OCI-LY7 (cell line): Measurements from ENCODE around the gene SEMA5A. TPM values are rescaled to one million over a fixed set of nuclear protein-coding genes. Genes with fewer than 3 reads are reported as not detected.

Source experiments
- BruUV-seq: library from RNA; stranded (reverse); fragments of 400-500 nt; replicated peaks from 2 replicates; lab custom pipeline; 2021; lab: Mats Ljungman, UMichigan
- CTCF ChIA-PET: fragments of 300-600 bp; sonication (Branson Sonifier 250); formaldehyde crosslinking; loops from one replicate; lab custom pipeline; 2022; ENCODE audit warnings: antibody characterized with exemption; ENCODE audit not compliant: unreplicated experiment; lab: Charles Lee
- POLR2A ChIA-PET: fragments of 300-600 bp; sonication (Branson Sonifier 250); formaldehyde crosslinking; loops from one replicate; lab custom pipeline; 2022; ENCODE audit warnings: antibody characterized with exemption; lab: Charles Lee
- DNase-seq: peaks from one replicate; pipeline ENCODE4 v3.0.0-alpha.2; 2015; ENCODE audit warnings: low spot score
- H2AFZ ChIP-seq: fragments of 200-600 bp; sonication (generic), shearing (Covaris generic); 2 replicates; pipeline ENCODE4 v1.6.1; 2014; ENCODE audit warnings: mild to moderate bottlenecking, antibody characterized with exemption, low read length, moderate library complexity
- H3K27ac ChIP-seq: fragments of 200-600 bp; sonication (generic); 2 replicates; pipeline ENCODE4 v1.5.1; 2014; ENCODE audit warnings: mixed run types, low read depth, mild to moderate bottlenecking, moderate library complexity, low read length, inconsistent platforms; ENCODE audit not compliant: poor library complexity, severe bottlenecking
- H3K36me3 ChIP-seq: fragments of 200-600 bp; sonication (generic); 2 replicates; pipeline ENCODE4 v1.6.1; 2014; ENCODE audit warnings: mild to moderate bottlenecking, antibody characterized with exemption, low read length, moderate library complexity, mixed read lengths; ENCODE audit not compliant: insufficient read depth
- H3K4me1 ChIP-seq: fragments of 200-600 bp; sonication (generic); 2 replicates; pipeline ENCODE4 v1.5.1; 2014; ENCODE audit warnings: mild to moderate bottlenecking, low read length; ENCODE audit not compliant: insufficient read depth, poor library complexity, severe bottlenecking
- H3K4me2 ChIP-seq: fragments of 200-600 bp; sonication (generic); 2 replicates; pipeline ENCODE4 v1.6.1; 2014; ENCODE audit warnings: mild to moderate bottlenecking, low read length
- H3K4me3 ChIP-seq: fragments of 200-600 bp; sonication (generic); 2 replicates; pipeline ENCODE4 v1.5.1; 2014; ENCODE audit warnings: mild to moderate bottlenecking, low read depth, low read length; ENCODE audit not compliant: poor library complexity, severe bottlenecking
- H3K79me2 ChIP-seq: fragments of 200-600 bp; sonication (generic); 2 replicates; pipeline ENCODE4 v1.6.1; 2016; ENCODE audit warnings: low read depth, mild to moderate bottlenecking, low read length, moderate library complexity, mixed read lengths; ENCODE audit not compliant: insufficient read depth
- H3K9me2 ChIP-seq: fragments of 200-600 bp; sonication (generic); 2 replicates; pipeline ENCODE4 v1.6.1; 2016; ENCODE audit warnings: mild to moderate bottlenecking, low read length, mixed read lengths; ENCODE audit not compliant: insufficient read depth
- H3K9me3 ChIP-seq: fragments of 200-600 bp; sonication (generic); 2 replicates; pipeline ENCODE4 v1.6.1; 2014; ENCODE audit warnings: mild to moderate bottlenecking, mixed run types, low read length, mixed read lengths
- H4K20me1 ChIP-seq: fragments of 200-600 bp; sonication (generic); 2 replicates; pipeline ENCODE4 v1.6.1; 2014; ENCODE audit warnings: mild to moderate bottlenecking, antibody characterized with exemption, low read length, moderate library complexity, mixed read lengths; ENCODE audit not compliant: insufficient read depth
- CTCF ChIP-seq: fragments of 200-600 bp; sonication (generic); conservative IDR thresholded peaks from 2 replicates; pipeline ENCODE4 v1.5.1; 2014; ENCODE audit warnings: mild to moderate bottlenecking, antibody characterized with exemption, low read length, moderate library complexity, mixed read lengths
- EZH2phosphoT487 ChIP-seq: fragments of 200-600 bp; sonication (generic); IDR thresholded peaks from 2 replicates; pipeline ENCODE4 v1.6.1; 2018; ENCODE audit warnings: low read depth, borderline replicate concordance, mild to moderate bottlenecking, mixed run types, antibody characterized with exemption, low read length, moderate library complexity, mixed read lengths
- intact Hi-C: fragments of 100-400 bp; cut with micrococcal nuclease; formaldehyde crosslinking; loops from one replicate; pipeline ENCODE4 v1.10.0; 2022; ENCODE audit not compliant: unreplicated experiment
- total RNA-seq, 2 experiments: library from RNA; depleted of rRNA in 1 of 2; stranded (reverse); fragments of >200 nt in 1 of 2; shearing (Covaris generic) in 1 of 2; gene quantifications; 2 replicates each; pipeline ENCODE4 v1.2.3, GENCODE V29; 2014 to 2022

The SEMA5A gene
- total RNA-seq, 2 experiments from 2014 or later: not detected

DNA sequence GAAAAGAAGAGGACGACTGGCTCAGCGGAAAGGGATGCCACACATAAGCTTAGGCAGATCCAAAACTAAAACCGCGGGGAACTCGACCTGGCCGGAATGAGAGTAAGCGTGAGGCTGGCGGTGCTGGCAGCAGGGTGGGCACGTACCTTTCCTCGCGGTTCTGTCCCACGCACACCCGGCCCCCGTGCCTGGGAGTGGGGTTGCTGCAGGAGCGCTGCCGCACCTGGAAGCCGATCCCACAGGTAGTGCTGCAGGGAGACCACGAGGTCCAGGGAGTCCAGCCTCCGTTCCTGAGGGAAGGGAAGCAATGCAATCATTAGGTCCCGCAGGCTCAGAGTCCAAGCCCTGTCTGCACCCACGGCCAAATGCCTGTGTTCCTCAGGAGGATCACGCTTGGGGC is 427.0 kb downstream of the SEMA5A start:
- no peak overlapping the region for H3K4me3 ChIP-seq
- intact Hi-C loops: no loop called here
- ChIA-PET POLR2A (no interaction called here), CTCF (no interaction called here)
- H3K9me2 ChIP-seq: no peaks in the 10 kb centered on the region
- TF ChIP-seq EZH2phosphoT487: no peak
- TF ChIP-seq CTCF: no peak
- no peaks in the 10 kb centered on the region for H3K4me1 ChIP-seq
- no peak for DNase-seq
- H4K20me1 ChIP-seq: no peaks in the 10 kb centered on the region
- BruUV-seq: no TSS peak
- no peak overlapping the region for H3K4me2 ChIP-seq
- no peaks in the 10 kb centered on the region for H3K79me2 ChIP-seq
- no peak overlapping the region for H3K27ac ChIP-seq
- H3K9me3 ChIP-seq: no peaks in the 10 kb centered on the region
- H3K36me3 ChIP-seq: no peaks in the 10 kb centered on the region
- no peak overlapping the region for H2AFZ ChIP-seq

GRCh38 chr5:9115093-9115492 is 430.8 kb downstream of the SEMA5A start:
- intact Hi-C loops: no loop called here
- no peaks in the 10 kb centered on the region for H3K9me2 ChIP-seq
- TF ChIP-seq EZH2phosphoT487 (no peak), CTCF (no peak)
- no peaks in the 10 kb centered on the region for H3K9me3 ChIP-seq
- no peaks in the 10 kb centered on the region for H3K36me3 ChIP-seq
- DNase-seq: no peak
- no peak overlapping the region for H3K27ac ChIP-seq
- no peak overlapping the region for H3K4me3 ChIP-seq
- no TSS peak for BruUV-seq
- H3K79me2 ChIP-seq: no peaks in the 10 kb centered on the region
- no peak overlapping the region for H2AFZ ChIP-seq
- CTCF ChIA-PET: interaction anchor here (0.8 kb wide), 1 partner anchor 421 kb away, joined by 3 read pairs; no protein-coding TSS in a partner anchor
- POLR2A ChIA-PET: no interaction called here
- no peak overlapping the region for H3K4me2 ChIP-seq
- H4K20me1 ChIP-seq: no peaks in the 10 kb centered on the region
- H3K4me1 ChIP-seq: no peaks in the 10 kb centered on the region

DNA sequence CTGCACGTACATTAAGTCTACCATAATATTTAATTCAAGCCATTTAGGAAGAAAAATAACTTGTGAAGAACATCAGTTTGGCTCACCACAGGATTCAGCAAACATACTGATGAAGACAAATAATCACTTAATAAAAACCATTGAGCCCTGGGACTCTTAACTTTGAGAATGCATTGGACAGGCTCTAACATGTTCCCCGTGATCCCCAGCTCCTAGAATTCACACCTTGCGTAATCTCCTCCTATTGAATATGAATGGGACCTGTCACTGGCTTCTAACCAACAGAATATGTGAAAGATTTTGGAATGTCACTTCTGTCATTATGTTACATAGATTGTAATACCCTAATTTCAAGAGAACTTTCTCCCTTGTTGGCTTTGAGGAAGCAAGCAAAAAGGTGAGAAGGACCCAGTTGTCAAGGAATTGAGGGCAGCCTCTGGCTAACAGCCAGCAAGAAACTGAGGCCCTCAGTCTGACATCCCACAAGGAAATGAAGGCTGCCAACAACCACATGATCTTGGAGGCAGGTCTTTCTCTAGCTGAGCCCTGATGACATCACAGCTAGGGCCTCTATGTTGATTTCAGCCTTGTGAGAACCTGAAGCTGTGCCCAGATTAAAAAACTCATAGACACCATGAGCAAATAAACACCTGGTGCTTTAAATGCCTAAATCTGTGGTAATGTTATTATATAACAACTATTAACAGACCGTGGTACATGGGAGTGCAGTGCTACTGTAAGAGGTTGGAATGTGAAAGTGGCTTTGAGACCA is 433.2 kb downstream of the SEMA5A start:
- H3K4me2 ChIP-seq: no peak overlapping the region
- H3K9me2 ChIP-seq: no peaks in the 10 kb centered on the region
- no peaks in the 10 kb centered on the region for H3K4me1 ChIP-seq
- no peaks in the 10 kb centered on the region for H3K36me3 ChIP-seq
- H3K27ac ChIP-seq: no peak overlapping the region
- no peak for TF ChIP-seq CTCF
- no peak for TF ChIP-seq EZH2phosphoT487
- no peak overlapping the region for H2AFZ ChIP-seq
- no peak for DNase-seq
- H3K9me3 ChIP-seq: no peaks in the 10 kb centered on the region
- intact Hi-C loops: no loop called here
- no peak overlapping the region for H3K4me3 ChIP-seq
- no TSS peak for BruUV-seq
- no peaks in the 10 kb centered on the region for H4K20me1 ChIP-seq
- CTCF ChIA-PET: no interaction called here
- POLR2A ChIA-PET: interaction anchor here (1.1 kb wide), 1 partner anchor 166 kb away, joined by 3 read pairs; no protein-coding TSS in a partner anchor
- no peaks in the 10 kb centered on the region for H3K79me2 ChIP-seq
